Keratinocyte (primary cell): ENCODE data around the gene WDR4. TPM values are rescaled to one million over a fixed set of nuclear protein-coding genes. Genes with fewer than 3 reads are reported as not detected.
A peak's percentile ranks its signal among the peaks of the same experiment; 100 is the strongest.
"Not testable (repeated sequence)": the region's sequence is repeated elsewhere in the genome, so short reads cannot be mapped to it uniquely, and the experiment has no call there.

ENCODE experiments used
- DNase-seq: peaks from one replicate; pipeline ENCODE4 v3.0.0-alpha.2; 2011; ENCODE audit warnings: low read depth, missing footprints, low spot score
- FAIRE-seq: peaks from 2 replicates; lab custom pipeline; 2011; peaks lifted over from hg19 to GRCh38; lab: Jason Lieb, UNC
- H2AFZ ChIP-seq: 2 replicates; pipeline ENCODE4 v1.6.0; 2012; ENCODE audit warnings: low read length, control low read depth, inconsistent platforms; ENCODE audit not compliant: control insufficient read depth
- H3K27ac ChIP-seq: 2 replicates; pipeline ENCODE4 v1.5.1; 2011; ENCODE audit warnings: low read length; ENCODE audit not compliant: control insufficient read depth, insufficient read depth
- H3K27me3 ChIP-seq: 3 replicates; pipeline ENCODE4 v1.6.0; 2011; ENCODE audit warnings: low read length; ENCODE audit not compliant: control insufficient read depth, insufficient read depth; ENCODE audit errors: extremely low read depth
- H3K36me3 ChIP-seq, 2 experiments: 2 replicates in 1 of 2; 3 replicates in 1 of 2; pipeline ENCODE4 v1.5.1; 2011; ENCODE audit warnings: low read length in 2 of 2, mild to moderate bottlenecking in 1 of 2; ENCODE audit not compliant: control insufficient read depth in 2 of 2, insufficient read depth in 2 of 2; ENCODE audit errors: extremely low read depth in 1 of 2
- H3K4me1 ChIP-seq: 3 replicates; pipeline ENCODE4 v1.5.1; 2011; ENCODE audit warnings: low read length; ENCODE audit not compliant: control insufficient read depth, insufficient read depth; ENCODE audit errors: extremely low read depth
- H3K4me2 ChIP-seq: 3 replicates; pipeline ENCODE4 v1.6.0; 2011; ENCODE audit warnings: low read depth, low read length; ENCODE audit not compliant: control insufficient read depth, insufficient read depth; ENCODE audit errors: extremely low read depth
- H3K4me3 ChIP-seq, 3 experiments: fragments of 200-600 bp in 1 of 3; sonication (generic) in 1 of 3; 2 replicates in 2 of 3; 3 replicates in 1 of 3; pipeline ENCODE4 v1.5.1; 2011 to 2016; ENCODE audit warnings: low read length in 3 of 3, mild to moderate bottlenecking in 3 of 3, control low read depth in 2 of 3, inconsistent platforms in 1 of 3, low read depth in 1 of 3, mixed read lengths in 1 of 3, mixed run types in 1 of 3, moderate library complexity in 1 of 3; ENCODE audit not compliant: control insufficient read depth in 2 of 3, insufficient read depth in 2 of 3; ENCODE audit errors: extremely low read depth in 1 of 3
- H3K79me2 ChIP-seq: 2 replicates; pipeline ENCODE4 v1.6.0; 2012; ENCODE audit warnings: low read length; ENCODE audit not compliant: control insufficient read depth, insufficient read depth
- H3K9ac ChIP-seq: 3 replicates; pipeline ENCODE4 v1.6.0; 2011; ENCODE audit warnings: low read length; ENCODE audit not compliant: control insufficient read depth, insufficient read depth; ENCODE audit errors: extremely low read depth
- H3K9me1 ChIP-seq: 3 replicates; pipeline ENCODE4 v1.6.0; 2011; ENCODE audit warnings: low read length; ENCODE audit not compliant: control insufficient read depth, insufficient read depth; ENCODE audit errors: extremely low read depth
- H3K9me3 ChIP-seq: 2 replicates; pipeline ENCODE4 v1.5.1; 2012; ENCODE audit warnings: low read depth, low read length; ENCODE audit not compliant: control insufficient read depth
- H4K20me1 ChIP-seq: 3 replicates; pipeline ENCODE4 v1.6.0; 2011; ENCODE audit warnings: low read length; ENCODE audit not compliant: control insufficient read depth, insufficient read depth; ENCODE audit errors: extremely low read depth
- CTCF ChIP-seq, 3 experiments: IDR thresholded peaks in 1 of 3; conservative IDR thresholded peaks in 1 of 3; optimal IDR thresholded peaks in 1 of 3; 2 replicates in 2 of 3; 3 replicates in 1 of 3; pipeline versions ENCODE3 to v1.5.1; 2011; ENCODE audit warnings: low read length in 3 of 3, mild to moderate bottlenecking in 3 of 3, moderate library complexity in 2 of 3, control low read depth in 1 of 3, inconsistent platforms in 1 of 3; ENCODE audit not compliant: insufficient read depth in 2 of 3; ENCODE audit errors: extremely low read depth in 1 of 3
- EZH2 ChIP-seq: IDR thresholded peaks from one replicate; pipeline ENCODE4 v1.6.1; 2012; ENCODE audit warnings: inconsistent platforms, mild to moderate bottlenecking, low read length, moderate library complexity
- dilution Hi-C: fragments of 300-500 bp; cut with MboI; formaldehyde crosslinking; loops from one replicate; pipeline ENCODE4 v1.7.0; 2020; ENCODE audit warnings: low sequenced_read_pairs; ENCODE audit not compliant: extremely low pct_ligation_motif_present
- polyA minus RNA-seq, 3 experiments: library from RNA; depleted of rRNA, polyadenylated mRNA; stranded (reverse); fragments of >200 nt; gene quantifications; 1 replicate in 1 of 3; 2 replicates in 1 of 3; 3 replicates in 1 of 3; pipeline ENCODE4 v1.2.3, GENCODE V29; 2011
- polyA plus RNA-seq, 5 experiments: library from polyadenylated mRNA; depleted of rRNA in 3 of 5; stranded (reverse) in 3 of 5; stranded (forward) in 1 of 5; unstranded in 1 of 5; fragments of >200 nt; gene quantifications; 1 replicate in 1 of 5; 2 replicates in 3 of 5; 3 replicates in 1 of 5; pipeline versions ENCODE4 v1.2.1 to v1.2.3, GENCODE V29; 2011 to 2012; ENCODE audit warnings: missing spikeins in 2 of 5, low read depth in 1 of 5, low replicate concordance in 1 of 5

WDR4 gene
- polyA plus RNA-seq (13.3 to 22.4 TPM (median 14.9 TPM) in 3 replicates), polyA minus RNA-seq (18.7 to 38.6 TPM (median 22.9 TPM) in 3 replicates)
- 4.2 TPM for polyA plus RNA-seq (2011; ENCODE audit: low read depth)
- polyA plus RNA-seq (2011; cell fraction: cytosol; rRNA removed): 5.6 and 12.1 TPM in 2 replicates
- polyA plus RNA-seq (2011; cell fraction: nucleus; rRNA removed): 24.6 and 26.5 TPM in 2 replicates
- polyA plus RNA-seq (2012; ENCODE audit: low replicate concordance): 8.6 and 28.4 TPM in 2 replicates
- 13.2 TPM for polyA minus RNA-seq (2011; cell fraction: cytosol; rRNA and poly(A)+ RNA removed)
- 18.7 and 24.3 TPM in 2 replicates for polyA minus RNA-seq (2011; cell fraction: nucleus; rRNA and poly(A)+ RNA removed)

- FAIRE-seq (peak; percentile 59), DNase-seq (peak; percentile 96)
- Histone ChIP-seq H3K4me1 (peaks cover 5% of the 10 kb centered on the region), H3K9me3 (no peaks in the 10 kb centered on the region), H3K9ac (peak within 1 kb of the TSS; percentile 96), H3K27ac (peak within 1 kb of the TSS; percentile 86), H3K27me3 (no peaks in the 10 kb centered on the region), H3K79me2 (peaks cover 50% of the 10 kb centered on the region), H4K20me1 (no peaks in the 10 kb centered on the region), H3K4me2 (peak within 1 kb of the TSS; percentile 98), H3K36me3 (peaks cover 4 to 6% of the 10 kb centered on the region in 2 experiments), H3K9me1 (peaks cover 2% of the 10 kb centered on the region), H2AFZ (peak within 1 kb of the TSS; percentile 90), H3K4me3 (peak within 1 kb of the TSS; percentile 89 to 96 (median 95))
- dilution Hi-C loops: no loop called here
- TF ChIP-seq CTCF (optimal IDR thresholded peaks at IDR 0.05 in 1 of 3, IDR thresholded peaks at IDR 0.05 in 1 of 3, conservative IDR thresholded peaks at IDR 0.05 in 1 of 3; ENCODE audit: extremely low read depth in 1 of 3, insufficient read depth in 2 of 3, low read length in 3 of 3): no peak
- TF ChIP-seq EZH2: no peak
Measured at GRCh38 chr21:42878993-42879787, at the start of gene WDR4. WDR4 (minus strand) TSS chr21:42879539; CDS start chr21:42879495, 44 bp downstream.

GRCh38 chr21:42927474-42928200 is 48.3 kb upstream of the WDR4 start:
- H4K20me1 ChIP-seq, H3K4me3 ChIP-seq, FAIRE-seq, H3K4me2 ChIP-seq, H3K9me1 ChIP-seq, H3K27ac ChIP-seq, H3K27me3 ChIP-seq, H3K79me2 ChIP-seq, H3K4me1 ChIP-seq, dilution Hi-C loops, H3K9ac ChIP-seq, H3K36me3 ChIP-seq, H3K9me3 ChIP-seq, DNase-seq, H2AFZ ChIP-seq: not testable (repeated sequence)
